ENCODE data around the gene G0S2.

DNA sequence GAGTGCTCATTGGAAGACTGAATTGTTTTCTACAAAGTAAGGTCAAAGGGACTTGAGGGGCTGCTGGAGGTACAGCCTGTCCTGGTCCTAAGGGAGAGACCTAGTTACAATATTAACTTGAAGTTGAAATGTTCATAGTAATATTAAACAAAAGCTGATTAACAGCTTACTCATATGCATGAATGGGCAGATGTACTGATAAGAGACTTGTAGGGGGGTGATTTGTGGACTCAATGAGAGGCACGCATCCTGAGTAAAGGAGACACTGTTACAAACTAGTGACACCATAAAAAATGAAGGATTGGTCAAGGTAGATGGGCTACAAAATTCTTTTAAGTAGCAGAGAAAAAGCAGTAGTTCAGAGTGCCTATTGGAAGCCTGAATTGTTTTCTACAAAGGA lies 32.1 kb downstream of the G0S2 start:
- TF ChIP-seq, protein P1, sequence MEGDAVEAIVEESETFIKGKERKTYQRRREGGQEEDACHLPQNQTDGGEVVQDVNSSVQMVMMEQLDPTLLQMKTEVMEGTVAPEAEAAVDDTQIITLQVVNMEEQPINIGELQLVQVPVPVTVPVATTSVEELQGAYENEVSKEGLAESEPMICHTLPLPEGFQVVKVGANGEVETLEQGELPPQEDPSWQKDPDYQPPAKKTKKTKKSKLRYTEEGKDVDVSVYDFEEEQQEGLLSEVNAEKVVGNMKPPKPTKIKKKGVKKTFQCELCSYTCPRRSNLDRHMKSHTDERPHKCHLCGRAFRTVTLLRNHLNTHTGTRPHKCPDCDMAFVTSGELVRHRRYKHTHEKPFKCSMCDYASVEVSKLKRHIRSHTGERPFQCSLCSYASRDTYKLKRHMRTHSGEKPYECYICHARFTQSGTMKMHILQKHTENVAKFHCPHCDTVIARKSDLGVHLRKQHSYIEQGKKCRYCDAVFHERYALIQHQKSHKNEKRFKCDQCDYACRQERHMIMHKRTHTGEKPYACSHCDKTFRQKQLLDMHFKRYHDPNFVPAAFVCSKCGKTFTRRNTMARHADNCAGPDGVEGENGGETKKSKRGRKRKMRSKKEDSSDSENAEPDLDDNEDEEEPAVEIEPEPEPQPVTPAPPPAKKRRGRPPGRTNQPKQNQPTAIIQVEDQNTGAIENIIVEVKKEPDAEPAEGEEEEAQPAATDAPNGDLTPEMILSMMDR (IDR thresholded peaks at IDR 0.05; ENCODE audit: insufficient read depth, low read length), result no peak
- TF ChIP-seq POLR2AphosphoS5 (IDR thresholded peaks at IDR 0.05; ENCODE audit: low read depth) (no peak), GABPA (IDR thresholded peaks at IDR 0.05; ENCODE audit: low read depth) (no peak), SPI1 (IDR thresholded peaks at IDR 0.05; ENCODE audit: borderline replicate concordance, low read depth) (no peak)
- TF ChIP-seq, protein P2, sequence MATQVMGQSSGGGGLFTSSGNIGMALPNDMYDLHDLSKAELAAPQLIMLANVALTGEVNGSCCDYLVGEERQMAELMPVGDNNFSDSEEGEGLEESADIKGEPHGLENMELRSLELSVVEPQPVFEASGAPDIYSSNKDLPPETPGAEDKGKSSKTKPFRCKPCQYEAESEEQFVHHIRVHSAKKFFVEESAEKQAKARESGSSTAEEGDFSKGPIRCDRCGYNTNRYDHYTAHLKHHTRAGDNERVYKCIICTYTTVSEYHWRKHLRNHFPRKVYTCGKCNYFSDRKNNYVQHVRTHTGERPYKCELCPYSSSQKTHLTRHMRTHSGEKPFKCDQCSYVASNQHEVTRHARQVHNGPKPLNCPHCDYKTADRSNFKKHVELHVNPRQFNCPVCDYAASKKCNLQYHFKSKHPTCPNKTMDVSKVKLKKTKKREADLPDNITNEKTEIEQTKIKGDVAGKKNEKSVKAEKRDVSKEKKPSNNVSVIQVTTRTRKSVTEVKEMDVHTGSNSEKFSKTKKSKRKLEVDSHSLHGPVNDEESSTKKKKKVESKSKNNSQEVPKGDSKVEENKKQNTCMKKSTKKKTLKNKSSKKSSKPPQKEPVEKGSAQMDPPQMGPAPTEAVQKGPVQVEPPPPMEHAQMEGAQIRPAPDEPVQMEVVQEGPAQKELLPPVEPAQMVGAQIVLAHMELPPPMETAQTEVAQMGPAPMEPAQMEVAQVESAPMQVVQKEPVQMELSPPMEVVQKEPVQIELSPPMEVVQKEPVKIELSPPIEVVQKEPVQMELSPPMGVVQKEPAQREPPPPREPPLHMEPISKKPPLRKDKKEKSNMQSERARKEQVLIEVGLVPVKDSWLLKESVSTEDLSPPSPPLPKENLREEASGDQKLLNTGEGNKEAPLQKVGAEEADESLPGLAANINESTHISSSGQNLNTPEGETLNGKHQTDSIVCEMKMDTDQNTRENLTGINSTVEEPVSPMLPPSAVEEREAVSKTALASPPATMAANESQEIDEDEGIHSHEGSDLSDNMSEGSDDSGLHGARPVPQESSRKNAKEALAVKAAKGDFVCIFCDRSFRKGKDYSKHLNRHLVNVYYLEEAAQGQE (IDR thresholded peaks at IDR 0.05; ENCODE audit: insufficient replicate concordance, low read depth), result no peak

Measured in HL-60 (cell line).